GM19328 (cell line): Measurements from ENCODE around the gene WFS1.

Source experiments
- ATAC-seq: cut with Tn5 transposase; IDR thresholded peaks from one replicate; pipeline ENCODE4 v1.9.1; 2021; ENCODE audit warnings: mild to moderate bottlenecking, moderate library complexity; ENCODE audit not compliant: unreplicated experiment

Gene WFS1

GRCh38 chr4:6322067-6322760 lies 52.6 kb downstream of the WFS1 start:
- ATAC-seq = no peak

- ATAC-seq = no peak
Observed at GRCh38 chr4:6322761-6323566, 53.3 kb downstream of the WFS1 start.

GRCh38 chr4:6324461-6324998 lies 54.9 kb downstream of the WFS1 start:
- no peak for ATAC-seq

GRCh38 chr4:6324999-6325787 lies 55.5 kb downstream of the WFS1 start:
- ATAC-seq = no peak

GRCh38 chr4:6325788-6326290 lies 56.2 kb downstream of the WFS1 start:
- ATAC-seq = no peak

- no peak for ATAC-seq
Observed at GRCh38 chr4:6326312-6327060, 56.8 kb downstream of the WFS1 start.

- ATAC-seq = peak; percentile 70
Observed at GRCh38 chr4:6327220-6327917, 57.7 kb downstream of the WFS1 start.

- no peak for ATAC-seq
Observed at GRCh38 chr4:6328526-6328925, 58.9 kb downstream of the WFS1 start.

- no peak for ATAC-seq
Observed at GRCh38 chr4:6329478-6330383, 60.1 kb downstream of the WFS1 start.

GRCh38 chr4:6330384-6330767 lies 60.7 kb downstream of the WFS1 start:
- no peak for ATAC-seq

- no peak for ATAC-seq
Observed at GRCh38 chr4:6331018-6331417, 61.4 kb downstream of the WFS1 start.

- no peak for ATAC-seq
Observed at GRCh38 chr4:6331468-6331867, 61.8 kb downstream of the WFS1 start.

- no peak for ATAC-seq
Observed at GRCh38 chr4:6332042-6332668, 62.5 kb downstream of the WFS1 start.

GRCh38 chr4:6332669-6333050 lies 63.0 kb downstream of the WFS1 start:
- no peak for ATAC-seq

- no peak for ATAC-seq
Observed at GRCh38 chr4:6333301-6334202, 63.9 kb downstream of the WFS1 start.

GRCh38 chr4:6334203-6334887 lies 64.7 kb downstream of the WFS1 start:
- ATAC-seq = no peak
